ENCODE measurements around the gene PLEKHO2.

The PLEKHO2 gene

GRCh38 chr15:64828985-64829384, 12.7 kb upstream of the PLEKHO2 start:
- DNase-seq: no peak

DNA sequence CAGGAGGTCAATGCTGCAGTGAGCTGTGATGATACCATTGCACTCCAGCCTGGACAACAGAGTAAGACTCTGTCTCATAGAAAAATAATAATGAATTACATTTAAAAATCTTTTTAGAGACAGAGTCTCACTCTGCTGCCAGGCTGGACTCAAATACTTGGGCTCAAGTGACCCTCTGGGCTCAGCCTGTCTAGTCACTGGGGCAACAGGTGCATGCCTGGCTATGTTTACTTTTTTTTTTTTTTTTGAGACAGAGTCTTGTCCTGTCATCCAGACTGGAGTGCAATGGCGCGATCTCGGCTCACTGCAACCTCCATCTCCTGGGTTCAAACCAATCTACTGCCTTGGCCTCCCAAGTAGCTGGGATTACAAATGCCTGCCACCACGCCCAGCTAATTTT, 8.0 kb upstream of the PLEKHO2 start:
- DNase-seq: no peak

GRCh38 chr15:64836023-64836536, 5.6 kb upstream of the PLEKHO2 start:
- no peak for DNase-seq

GRCh38 chr15:64837502-64837901, 4.2 kb upstream of the PLEKHO2 start:
- no peak for DNase-seq

DNA sequence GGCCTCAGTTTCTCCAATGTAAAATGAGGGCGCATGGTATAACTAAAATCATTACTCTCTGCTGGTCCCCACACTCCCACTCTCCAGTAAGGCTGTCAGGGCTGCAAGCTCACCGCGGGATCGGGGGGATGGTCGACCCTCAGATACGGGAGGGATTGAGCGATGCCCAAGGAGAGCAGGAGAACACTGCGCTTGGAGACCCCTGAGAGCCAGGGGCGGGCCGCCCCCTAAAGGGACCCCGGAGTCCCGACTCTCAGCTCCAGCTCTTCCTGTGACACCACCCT, 713 bp upstream of the PLEKHO2 start:
- DNase-seq: no peak

DNA sequence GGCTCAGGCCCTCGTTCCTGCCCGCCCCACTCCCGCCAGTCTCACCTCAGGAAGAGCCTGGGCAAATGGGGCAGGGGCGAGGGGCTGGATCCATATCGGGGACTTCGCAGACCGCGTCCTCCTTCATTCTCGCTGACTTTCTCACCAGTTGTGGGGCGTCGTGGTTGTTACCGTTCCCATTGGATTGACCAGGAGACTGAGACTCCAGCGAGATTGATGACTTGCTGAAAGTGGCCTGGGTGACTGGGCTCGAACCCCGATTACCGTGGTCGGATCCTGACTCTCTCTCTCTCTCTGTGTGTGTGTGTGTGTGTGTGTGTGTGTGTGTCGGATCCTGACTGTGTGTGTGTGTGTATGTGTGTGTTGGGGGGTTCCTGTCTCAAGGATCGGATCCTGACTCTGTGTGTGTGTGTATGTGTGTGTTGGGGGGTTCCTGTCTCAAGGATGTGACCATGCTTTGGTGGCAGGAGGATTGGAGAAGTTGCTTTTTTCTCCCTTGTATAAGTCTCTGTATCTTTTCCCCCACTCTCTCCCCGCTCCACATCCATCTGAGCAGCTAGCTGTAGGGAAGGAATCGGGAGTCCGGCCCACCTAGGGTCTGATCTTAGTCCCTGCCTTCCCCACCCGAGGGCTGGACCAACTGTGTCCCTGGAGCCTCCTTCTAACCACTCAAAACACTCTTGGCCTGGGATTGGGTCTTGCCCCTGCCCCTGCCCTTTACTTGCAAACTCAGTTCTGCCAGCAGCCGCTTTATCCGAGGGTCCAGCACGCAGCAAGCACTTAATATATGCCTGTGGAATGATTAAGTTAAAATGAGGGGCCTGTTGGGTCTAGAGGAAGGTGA, 603 bp downstream of the PLEKHO2 start:
- DNase-seq: no peak

DNA sequence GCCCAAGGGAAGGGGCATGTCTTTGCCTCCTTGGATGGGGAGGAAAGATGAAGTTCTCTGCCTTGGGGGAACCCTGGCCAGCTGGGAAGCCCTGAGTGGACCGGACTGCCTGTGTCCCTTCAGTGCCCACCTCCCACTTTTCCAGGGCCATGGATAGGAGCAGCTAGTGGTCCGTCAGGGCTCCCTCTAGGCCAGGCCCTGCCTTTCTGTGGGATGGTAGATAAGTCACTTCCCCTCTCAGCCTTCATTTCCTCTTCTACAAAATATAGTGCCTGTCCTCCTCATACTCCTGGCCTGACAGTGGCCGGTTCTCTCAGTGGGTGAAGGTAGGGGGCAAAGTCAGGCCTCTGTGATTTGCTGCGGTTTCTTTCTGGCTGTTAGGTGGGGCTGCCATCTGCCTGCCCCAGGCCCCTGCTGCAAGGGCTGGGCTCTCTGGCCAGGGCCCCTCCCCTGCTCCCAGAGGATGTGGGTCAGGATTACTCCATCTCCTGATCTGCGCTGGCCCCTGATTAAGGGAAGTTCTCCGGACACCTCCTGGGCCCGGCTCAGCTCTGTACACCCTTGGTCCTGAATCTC, 1.4 kb downstream of the PLEKHO2 start:
- no peak for DNase-seq

GRCh38 chr15:64843991-64844390, 2.3 kb downstream of the PLEKHO2 start:
- no peak for DNase-seq

- DNase-seq: no peak
Observed at GRCh38 chr15:64844576-64845145, 2.9 kb downstream of the PLEKHO2 start.

- DNase-seq: no peak
Observed at GRCh38 chr15:64845183-64845611, 3.5 kb downstream of the PLEKHO2 start.

- no peak for DNase-seq
Observed at GRCh38 chr15:64845831-64846595, 4.3 kb downstream of the PLEKHO2 start.

GRCh38 chr15:64847016-64847415, 5.3 kb downstream of the PLEKHO2 start:
- DNase-seq: no peak

DNA sequence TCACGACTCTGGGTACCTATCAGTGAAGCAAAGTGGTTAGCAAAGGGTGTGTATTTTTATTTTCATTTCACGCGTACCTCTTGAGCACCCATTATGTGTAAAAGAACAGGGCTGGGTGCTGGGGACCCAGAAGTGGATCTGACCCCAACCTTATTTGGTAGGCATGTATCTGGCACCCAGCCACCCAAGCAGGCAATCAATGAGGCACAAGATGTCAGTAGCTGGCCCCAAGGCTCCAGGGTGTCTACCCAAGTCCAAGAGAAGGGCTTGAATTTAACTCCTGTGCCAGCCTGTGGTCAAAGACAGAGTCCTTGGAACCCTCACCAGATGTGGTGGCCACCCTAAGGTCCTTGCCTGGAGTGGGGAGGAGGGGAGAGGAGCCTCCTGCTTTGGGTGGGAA, 5.7 kb downstream of the PLEKHO2 start:
- DNase-seq: no peak

GRCh38 chr15:64847876-64848716, 6.4 kb downstream of the PLEKHO2 start:
- DNase-seq: no peak

- DNase-seq: no peak
Observed at GRCh38 chr15:64850778-64851502, 9.2 kb downstream of the PLEKHO2 start.

DNA sequence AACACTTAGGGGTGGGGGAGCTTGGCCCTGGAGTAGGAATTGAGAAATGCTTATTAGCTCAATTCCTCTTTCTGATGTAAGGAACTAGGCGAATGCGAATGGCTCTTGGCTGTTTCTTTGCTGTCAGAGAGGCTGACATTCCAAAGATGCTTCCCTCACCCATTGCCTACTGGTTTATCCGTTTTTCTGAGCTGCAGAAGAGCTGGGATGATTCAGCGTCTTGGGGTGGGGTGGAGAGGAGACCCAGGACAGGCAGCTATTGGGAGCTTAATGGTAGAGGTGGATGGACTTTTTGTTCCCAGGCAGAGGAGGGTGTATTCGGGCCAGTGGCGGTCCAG, 9.8 kb downstream of the PLEKHO2 start:
- DNase-seq: no peak

GRCh38 chr15:64854041-64854440, 12.3 kb downstream of the PLEKHO2 start:
- no peak for DNase-seq

- no peak for DNase-seq
Observed at GRCh38 chr15:64854526-64854925, 12.8 kb downstream of the PLEKHO2 start.

DNA sequence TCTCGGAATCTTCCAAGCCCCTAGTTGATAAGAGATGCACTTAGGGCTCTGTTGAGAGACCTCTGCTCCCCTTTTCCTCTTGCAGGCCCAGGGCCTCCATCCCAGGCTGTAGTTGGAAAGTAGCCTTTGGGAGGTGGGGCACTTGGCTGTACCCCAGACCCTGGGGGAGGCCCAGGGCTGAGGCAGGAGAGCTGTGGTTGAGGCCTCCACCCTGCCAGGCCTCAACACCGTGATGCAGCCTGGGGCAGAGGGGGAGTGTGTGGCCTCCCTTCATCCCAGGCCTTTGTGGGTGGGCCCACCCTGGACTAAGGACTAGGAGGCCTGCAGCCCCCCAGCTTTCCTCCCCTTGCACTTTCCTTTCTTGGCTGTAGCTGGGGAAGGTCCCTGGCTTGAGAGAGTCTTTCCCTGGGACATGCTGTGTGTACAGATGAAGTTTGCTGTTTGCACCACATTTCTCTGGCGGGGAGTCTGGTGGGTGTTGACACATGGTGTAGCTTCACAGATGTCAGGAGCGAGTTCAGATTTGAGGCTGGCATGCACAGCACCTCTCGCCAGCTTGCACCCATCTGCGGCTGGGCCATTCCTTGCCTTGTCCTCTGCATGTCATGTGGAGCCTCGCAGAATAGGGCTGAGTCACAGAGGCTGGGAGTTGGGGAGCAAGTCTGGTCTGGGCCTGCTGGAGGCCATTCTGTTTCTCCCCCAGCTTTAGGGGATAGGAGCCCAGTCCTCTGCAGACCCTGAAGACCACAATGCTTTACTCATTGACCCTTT, 13.7 kb downstream of the PLEKHO2 start:
- DNase-seq: no peak

DNA sequence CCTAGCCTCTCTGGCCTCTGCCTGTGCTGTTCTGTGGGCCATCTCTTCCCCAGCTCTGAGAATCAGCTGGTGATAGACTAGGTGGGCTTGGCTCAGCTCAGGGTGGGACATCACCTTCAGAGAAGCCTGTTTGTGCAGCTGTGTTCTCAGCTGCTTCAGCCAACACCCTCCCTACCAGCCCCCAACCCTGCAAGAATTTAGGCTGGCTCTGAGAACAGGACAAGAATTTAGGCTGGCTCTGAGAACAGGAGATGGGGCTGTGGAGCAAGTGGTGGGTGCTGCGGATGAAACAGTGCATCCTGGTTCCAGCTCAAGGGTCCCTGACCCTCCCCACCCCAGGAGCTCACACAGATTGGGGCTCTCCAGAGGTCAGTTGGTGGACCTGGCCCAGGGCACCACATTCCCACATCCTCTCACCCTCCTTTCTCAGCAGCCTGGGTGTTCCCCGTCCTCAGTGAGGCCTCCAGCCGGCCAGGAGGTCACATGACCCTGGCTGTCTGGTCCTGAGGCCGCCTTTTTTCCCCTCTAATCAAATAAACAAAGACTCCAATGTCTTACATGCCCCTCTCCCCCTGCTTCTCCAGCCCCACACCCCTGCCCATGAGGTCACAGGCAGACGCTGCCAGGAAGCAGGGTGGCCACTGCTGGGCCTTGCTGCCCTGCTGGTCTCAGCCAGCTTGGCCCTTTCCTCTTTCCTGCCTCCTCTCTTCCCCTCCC, 14.9 kb downstream of the PLEKHO2 start:
- DNase-seq: no peak

DNA sequence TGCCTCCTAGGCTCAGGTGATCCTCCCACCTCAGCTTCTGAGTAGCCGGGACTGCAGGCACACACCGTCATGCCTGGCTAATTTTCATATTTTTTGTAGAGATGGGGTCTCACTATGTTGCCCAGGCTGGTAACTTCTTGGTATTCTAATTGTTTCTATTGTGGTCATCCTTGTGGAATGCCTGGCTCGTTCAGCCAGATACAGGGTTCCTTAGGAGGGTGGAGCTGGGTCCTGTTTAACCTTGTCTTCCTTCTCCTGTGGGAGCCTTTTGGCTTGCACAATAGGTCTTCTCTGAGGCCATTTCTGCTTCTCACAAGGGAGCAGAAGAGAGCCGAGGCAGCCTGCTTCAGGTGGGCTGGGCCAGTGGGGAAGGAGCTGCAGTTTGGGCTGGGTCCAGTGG, 15.7 kb downstream of the PLEKHO2 start:
- DNase-seq: no peak
